Measurements from ENCODE around the gene ECSCR.

DNA sequence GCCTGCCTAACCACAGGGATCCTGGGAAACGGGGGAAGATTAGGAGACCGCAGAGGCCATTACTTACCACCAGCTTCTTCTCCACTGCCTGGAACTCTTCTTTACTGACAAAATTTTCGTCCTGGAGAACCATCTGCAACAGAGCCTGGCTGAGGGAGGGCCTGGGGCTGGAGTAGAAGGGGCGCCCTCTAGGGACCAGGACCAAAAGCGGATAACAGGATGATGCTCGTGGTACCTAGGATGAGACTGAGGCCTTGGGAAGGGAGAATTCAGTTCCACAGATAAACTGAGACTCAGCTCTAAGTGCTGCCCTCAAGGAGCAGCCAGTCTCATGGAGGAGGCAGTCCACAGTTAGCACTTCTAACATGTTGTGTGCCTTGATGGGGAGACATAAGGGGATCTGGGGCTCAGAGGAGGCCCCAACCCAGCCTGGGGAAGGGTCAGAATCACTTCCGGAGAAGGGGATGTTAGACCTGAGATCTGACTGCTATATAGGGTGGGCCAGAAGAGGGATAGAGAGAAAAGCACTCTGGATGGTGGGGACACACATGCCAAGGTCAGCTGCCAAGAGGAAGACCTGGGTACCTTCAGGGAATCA lies 59.9 kb downstream of the ECSCR start:
- TF ChIP-seq, protein P1, sequence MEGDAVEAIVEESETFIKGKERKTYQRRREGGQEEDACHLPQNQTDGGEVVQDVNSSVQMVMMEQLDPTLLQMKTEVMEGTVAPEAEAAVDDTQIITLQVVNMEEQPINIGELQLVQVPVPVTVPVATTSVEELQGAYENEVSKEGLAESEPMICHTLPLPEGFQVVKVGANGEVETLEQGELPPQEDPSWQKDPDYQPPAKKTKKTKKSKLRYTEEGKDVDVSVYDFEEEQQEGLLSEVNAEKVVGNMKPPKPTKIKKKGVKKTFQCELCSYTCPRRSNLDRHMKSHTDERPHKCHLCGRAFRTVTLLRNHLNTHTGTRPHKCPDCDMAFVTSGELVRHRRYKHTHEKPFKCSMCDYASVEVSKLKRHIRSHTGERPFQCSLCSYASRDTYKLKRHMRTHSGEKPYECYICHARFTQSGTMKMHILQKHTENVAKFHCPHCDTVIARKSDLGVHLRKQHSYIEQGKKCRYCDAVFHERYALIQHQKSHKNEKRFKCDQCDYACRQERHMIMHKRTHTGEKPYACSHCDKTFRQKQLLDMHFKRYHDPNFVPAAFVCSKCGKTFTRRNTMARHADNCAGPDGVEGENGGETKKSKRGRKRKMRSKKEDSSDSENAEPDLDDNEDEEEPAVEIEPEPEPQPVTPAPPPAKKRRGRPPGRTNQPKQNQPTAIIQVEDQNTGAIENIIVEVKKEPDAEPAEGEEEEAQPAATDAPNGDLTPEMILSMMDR (IDR thresholded peaks at IDR 0.05), result no peak
- TF ChIP-seq POLR2A (IDR thresholded peaks at IDR 0.05), result no peak
- no peak for TF ChIP-seq POLR2AphosphoS5 (IDR thresholded peaks at IDR 0.05)
- TF ChIP-seq EP300 (IDR thresholded peaks at IDR 0.05), result no peak
